Measurements from ENCODE around the gene MFN2. TPM values are rescaled to one million over a fixed set of nuclear protein-coding genes. Genes with fewer than 3 reads are reported as not detected.
A peak's percentile ranks its signal among the peaks of the same experiment; 100 is the strongest.
"Not testable (repeated sequence)": the region's sequence is repeated elsewhere in the genome, so short reads cannot be mapped to it uniquely, and the experiment has no call there.

Gene MFN2
- polyA plus RNA-seq, 1 of the 3 experiments (the other 2 are of a cell fraction): 43.2 TPM

DNA sequence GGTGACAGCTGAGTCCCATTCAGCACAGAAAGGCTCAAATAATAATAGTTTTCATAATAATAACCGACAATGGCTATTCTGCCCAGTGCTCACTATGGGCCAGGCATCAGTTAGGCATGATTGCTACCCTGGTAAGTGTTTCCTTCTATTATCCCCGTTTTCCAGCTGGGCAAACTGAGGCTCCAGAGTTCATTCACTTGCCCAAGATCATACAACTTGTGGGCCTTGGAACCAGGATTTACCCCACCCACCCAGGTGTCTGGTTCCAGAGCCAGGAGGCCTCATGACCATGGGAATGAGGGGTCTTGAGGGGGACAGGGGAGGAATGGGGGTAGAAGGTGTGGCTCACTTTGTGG lies 45.2 kb upstream of the MFN2 start:
- H3K4me3 ChIP-seq (ENCODE audit: low read depth in 2 of 2, low read length in 1 of 2): peak overlapping the region; percentile 64 to 83
- 17% methylated on average over 2 of the region's 2 CpGs for WGBS (ENCODE audit: low lambda C conversion rate)
- H4K20me1 ChIP-seq (ENCODE audit: insufficient read depth): no peaks in the 10 kb centered on the region
- no peaks in the 10 kb centered on the region for H3K9me3 ChIP-seq
- H3K4me2 ChIP-seq: peak overlapping the region; percentile 91
- no peak for DNase-seq
- peaks cover 21 to 52% of the 10 kb centered on the region in 2 experiments; a peak in 3 of 4 replicates for H3K4me1 ChIP-seq (ENCODE audit: control insufficient read depth in 1 of 2, insufficient read depth in 2 of 2, low read depth in 1 of 2, low read length in 1 of 2)
- peaks cover 55% of the 10 kb centered on the region for H3K79me2 ChIP-seq (ENCODE audit: insufficient read depth)
- ChIA-PET CTCF (interaction anchor here (0.9 kb wide), 1 partner anchor 32 kb away, joined by 3 read pairs; no protein-coding TSS in a partner anchor), POLR2A (interaction anchor here (0.6 to 2.4 kb wide), 3 partner anchors 9 to 89 kb away, joined by 3 to 17 read pairs (median 3); no protein-coding TSS in a partner anchor)
- peak; percentile 28; the same call in 1 of the 2 replicates for TF ChIP-seq RCOR1 (IDR thresholded peaks at IDR 0.05; ENCODE audit: low read length)
- no peak for TF ChIP-seq FOSL2 (IDR thresholded peaks at IDR 0.05; ENCODE audit: borderline replicate concordance, low read depth)
- H3K27ac ChIP-seq (ENCODE audit: low read depth in 2 of 2, low read length in 1 of 2): peak overlapping the region; percentile 74 to 91; a peak in 3 of 4 replicates
- H3K9ac ChIP-seq: peak overlapping the region; percentile 85
- peaks cover 0 to 5% of the 10 kb centered on the region in 2 experiments for H3K36me3 ChIP-seq (replicated peaks in 1 of 2; ENCODE audit: control insufficient read depth in 1 of 2, insufficient read depth in 2 of 2, low read length in 1 of 2)
- no peaks in the 10 kb centered on the region for H3K9me2 ChIP-seq
- no peaks in the 10 kb centered on the region for H3K27me3 ChIP-seq (ENCODE audit: insufficient read depth)
- peaks cover 12% of the 10 kb centered on the region for H3F3A ChIP-seq (replicated peaks; ENCODE audit: insufficient read depth)
- H2AFZ ChIP-seq (ENCODE audit: low read depth): peak overlapping the region; percentile 76

DNA sequence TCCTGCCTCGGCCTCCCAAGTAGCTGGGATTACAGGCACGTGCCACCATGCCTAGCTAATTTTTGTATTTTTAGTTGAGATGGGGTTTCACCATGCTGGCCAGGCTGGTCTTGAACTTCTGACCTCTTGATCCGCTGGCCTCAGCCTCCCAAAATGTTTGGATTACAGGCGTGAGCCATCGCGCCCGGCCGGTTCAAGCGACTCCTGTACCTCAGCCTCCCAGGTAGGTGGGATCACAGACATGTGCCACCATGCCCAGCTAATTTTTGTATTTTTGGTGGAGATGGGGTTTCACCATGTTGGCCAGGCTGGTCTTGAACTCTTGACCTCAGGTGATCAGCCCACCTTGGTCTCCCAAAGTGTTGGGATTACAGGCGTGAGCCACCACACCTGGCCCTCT lies 44.5 kb upstream of the MFN2 start:
- H3F3A ChIP-seq (replicated peaks; ENCODE audit: insufficient read depth); H3K36me3 ChIP-seq (replicated peaks in 1 of 2; ENCODE audit: control insufficient read depth in 1 of 2, insufficient read depth in 2 of 2, low read length in 1 of 2); H4K20me1 ChIP-seq (ENCODE audit: insufficient read depth); H2AFZ ChIP-seq (ENCODE audit: low read depth); H3K27ac ChIP-seq (ENCODE audit: low read depth in 2 of 2, low read length in 1 of 2); H3K27me3 ChIP-seq (ENCODE audit: insufficient read depth); DNase-seq; H3K9me2 ChIP-seq; H3K9ac ChIP-seq; H3K9me3 ChIP-seq: not testable (repeated sequence)
- peak overlapping the region; percentile 91 for H3K4me2 ChIP-seq
- WGBS (ENCODE audit: low lambda C conversion rate): 96% methylated on average over 9 of the region's 10 CpGs
- peaks cover 62% of the 10 kb centered on the region for H3K79me2 ChIP-seq (ENCODE audit: insufficient read depth)
- H3K4me1 ChIP-seq (ENCODE audit: control insufficient read depth in 1 of 2, insufficient read depth in 2 of 2, low read depth in 1 of 2, low read length in 1 of 2): peaks cover 19 to 51% of the 10 kb centered on the region in 2 experiments; a peak in 3 of 4 replicates
- 0 out of 4 replicates have a peak overlapping the region, but pooled peaks of 1 of the 2 experiments have one; percentile 9 for H3K4me3 ChIP-seq (ENCODE audit: low read depth in 2 of 2, low read length in 1 of 2)
- ChIA-PET POLR2A (interaction anchor here (2.4 kb wide), 1 partner anchor 27 kb away, joined by 17 read pairs; no protein-coding TSS in a partner anchor), CTCF (interaction anchor here (0.9 to 1.5 kb wide), 2 partner anchors 26 to 31 kb away, joined by 3 to 5 read pairs; no protein-coding TSS in a partner anchor)

DNA sequence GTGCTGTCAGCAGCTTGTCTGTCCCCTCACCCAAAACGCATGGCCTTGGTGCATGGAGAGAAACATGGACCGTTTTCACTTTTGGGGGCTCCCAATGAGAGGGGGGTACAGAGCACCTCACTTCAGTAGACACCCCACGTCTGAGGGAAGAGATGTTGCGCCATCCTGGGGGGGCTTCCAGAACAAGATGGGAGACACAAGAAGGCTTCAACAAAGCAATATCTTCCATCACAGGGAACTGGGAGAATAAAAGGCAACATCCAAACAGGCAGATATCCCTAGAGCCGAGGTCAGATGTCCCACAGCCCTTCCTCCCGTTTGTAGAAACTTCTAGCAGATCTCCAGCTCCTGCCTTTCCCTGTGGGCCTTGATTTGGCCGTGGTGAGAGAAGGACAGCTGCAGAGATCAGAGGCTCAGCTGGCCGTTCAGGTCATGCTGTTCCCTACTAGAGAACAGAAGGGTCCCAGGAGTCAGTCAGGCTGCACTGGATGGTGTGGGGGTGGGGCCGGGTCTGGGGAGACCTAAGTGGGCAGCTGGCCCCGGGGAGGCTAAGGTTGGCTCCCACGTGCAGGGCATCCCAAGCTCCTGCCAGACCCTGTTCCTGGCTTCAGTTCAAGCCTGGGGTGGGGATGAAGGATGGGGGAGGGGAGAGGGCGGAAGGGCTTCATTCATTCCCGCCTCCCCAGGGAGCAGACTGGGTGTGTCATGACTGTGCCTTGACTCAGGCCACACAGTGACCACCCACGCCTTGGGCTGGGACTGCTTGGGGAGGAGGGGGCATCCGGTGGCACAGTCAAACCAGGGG lies 41.3 kb upstream of the MFN2 start:
- ChIA-PET POLR2A (interaction anchor here (1.5 to 3.9 kb wide), 3 partner anchors 9 to 30 kb away, joined by 4 to 49 read pairs (median 9); partner anchors contain the start of gene KIAA2013), CTCF (interaction anchor here (0.9 to 1.9 kb wide), 4 partner anchors 9 to 100 kb away, joined by 3 to 8 read pairs (median 3); no protein-coding TSS in a partner anchor)
- TF ChIP-seq CHD2 (IDR thresholded peaks at IDR 0.05; ENCODE audit: low read length, partially characterized antibody) (peak; percentile 60), EP300 (IDR thresholded peaks at IDR 0.05; ENCODE audit: borderline replicate concordance in 1 of 2, low read depth in 1 of 2, low read length in 1 of 2) (0 out of 4 replicates have a peak, but pooled peaks of 1 of the 2 experiments have one; percentile 2), RXRA (IDR thresholded peaks at IDR 0.05; ENCODE audit: borderline replicate concordance, low read depth) (no peak)
- peak; percentile 67 for DNase-seq
- Histone ChIP-seq H3K36me3 (replicated peaks in 1 of 2; ENCODE audit: control insufficient read depth in 1 of 2, insufficient read depth in 2 of 2, low read length in 1 of 2) (peaks cover 5 to 7% of the 10 kb centered on the region in 2 experiments), H3K9me2 (no peaks in the 10 kb centered on the region), H4K20me1 (ENCODE audit: insufficient read depth) (0 out of 2 replicates have a peak, but pooled peaks cover 4% of the 10 kb centered on the region), H3F3A (replicated peaks; ENCODE audit: insufficient read depth) (no peaks in the 10 kb centered on the region), H3K27ac (ENCODE audit: low read depth in 2 of 2, low read length in 1 of 2) (peak overlapping the region in 1 of 2 experiments; percentile 65; a peak in 2 of 4 replicates), H3K4me3 (ENCODE audit: low read depth in 2 of 2, low read length in 1 of 2) (no peak overlapping the region), H3K27me3 (ENCODE audit: insufficient read depth) (no peaks in the 10 kb centered on the region), H3K9me3 (no peaks in the 10 kb centered on the region), H3K4me1 (ENCODE audit: control insufficient read depth in 1 of 2, insufficient read depth in 2 of 2, low read depth in 1 of 2, low read length in 1 of 2) (peaks cover 15 to 56% of the 10 kb centered on the region in 2 experiments; a peak in 3 of 4 replicates), H3K79me2 (ENCODE audit: insufficient read depth) (peaks cover 74% of the 10 kb centered on the region), H3K4me2 (peak overlapping the region; percentile 56), H3K9ac (no peak overlapping the region), H2AFZ (ENCODE audit: low read depth) (no peak overlapping the region)
- 56% methylated on average over 12 of the region's 15 CpGs for WGBS (ENCODE audit: low lambda C conversion rate)

DNA sequence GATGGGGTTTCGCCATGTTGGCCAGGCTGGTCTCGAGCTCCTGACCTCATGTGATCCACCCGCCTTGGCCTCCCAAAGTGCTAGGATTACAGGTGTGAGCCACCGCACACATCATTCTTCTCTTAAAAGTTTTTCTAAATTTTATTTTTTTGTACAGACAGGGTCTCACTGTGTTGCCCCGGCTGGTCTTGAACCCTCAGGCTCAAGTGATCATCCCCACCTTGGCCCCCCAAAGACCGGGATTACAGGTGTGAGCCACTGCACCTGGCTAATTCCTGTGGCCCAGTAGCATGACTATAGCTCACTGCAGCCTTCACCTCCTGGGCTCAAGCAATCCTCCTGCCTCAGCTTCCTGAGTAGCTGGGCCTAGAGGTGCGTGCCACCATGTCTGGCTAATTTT lies 40.5 kb upstream of the MFN2 start:
- POLR2A ChIA-PET: interaction anchor here (1.5 to 3.9 kb wide), 3 partner anchors 10 to 31 kb away, joined by 4 to 49 read pairs (median 9); partner anchors contain the start of gene KIAA2013
- not testable (repeated sequence) for H3F3A ChIP-seq (replicated peaks; ENCODE audit: insufficient read depth); H3K27ac ChIP-seq (ENCODE audit: low read depth in 2 of 2, low read length in 1 of 2)

More for the DNA sequence above, 40.5 kb upstream of the MFN2 start:
- H3K4me1 ChIP-seq (ENCODE audit: control insufficient read depth in 1 of 2, insufficient read depth in 2 of 2, low read depth in 1 of 2, low read length in 1 of 2): peaks cover 12 to 60% of the 10 kb centered on the region in 2 experiments; a peak in 3 of 4 replicates
- H3K27me3 ChIP-seq (ENCODE audit: insufficient read depth); H2AFZ ChIP-seq (ENCODE audit: low read depth); H3K9ac ChIP-seq; DNase-seq; H3K36me3 ChIP-seq (replicated peaks in 1 of 2; ENCODE audit: control insufficient read depth in 1 of 2, insufficient read depth in 2 of 2, low read length in 1 of 2); H3K4me3 ChIP-seq (ENCODE audit: low read depth in 2 of 2, low read length in 1 of 2); H3K9me2 ChIP-seq; H3K9me3 ChIP-seq; H4K20me1 ChIP-seq (ENCODE audit: insufficient read depth); H3K4me2 ChIP-seq: not testable (repeated sequence)
- whole genome bisulfite sequencing (ENCODE audit: low lambda C conversion rate): 99% methylated on average over 7 of the region's 7 CpGs
- H3K79me2 ChIP-seq (ENCODE audit: insufficient read depth): peaks cover 72% of the 10 kb centered on the region
- CTCF ChIA-PET: interaction anchor here (1.3 to 1.9 kb wide), 2 partner anchors 10 to 101 kb away, joined by 3 to 8 read pairs; no protein-coding TSS in a partner anchor

Data from SK-N-SH (cell line).